Measurements from ENCODE around the gene CEBPE.

The CEBPE gene

GRCh38 chr14:23085458-23085857 lies 33.6 kb downstream of the CEBPE start:
- in situ Hi-C loops (cut with MboI; ENCODE audit: low sequenced_read_pairs), result no loop called here

- in situ Hi-C loops (cut with MboI; ENCODE audit: low sequenced_read_pairs), result no loop called here
Observed at GRCh38 chr14:23080474-23080873, 38.6 kb downstream of the CEBPE start.

- in situ Hi-C loops (cut with MboI; ENCODE audit: low sequenced_read_pairs), result no loop called here
Observed at GRCh38 chr14:23079716-23080115, 39.3 kb downstream of the CEBPE start.

- in situ Hi-C loops (cut with MboI; ENCODE audit: low sequenced_read_pairs), result no loop called here
Observed at GRCh38 chr14:23078692-23079116, 40.4 kb downstream of the CEBPE start.

GRCh38 chr14:23077962-23078361 lies 41.1 kb downstream of the CEBPE start:
- in situ Hi-C loops (cut with MboI; ENCODE audit: low sequenced_read_pairs), result no loop called here

- in situ Hi-C loops (cut with MboI; ENCODE audit: low sequenced_read_pairs), result no loop called here
Observed at GRCh38 chr14:23076785-23077408, 42.2 kb downstream of the CEBPE start.

GRCh38 chr14:23074906-23075305 lies 44.1 kb downstream of the CEBPE start:
- in situ Hi-C loops (cut with MboI; ENCODE audit: low sequenced_read_pairs), result no loop called here

- in situ Hi-C loops (cut with MboI; ENCODE audit: low sequenced_read_pairs), result no loop called here
Observed at GRCh38 chr14:23071921-23072539, 47.0 kb downstream of the CEBPE start.

- in situ Hi-C loops (cut with MboI; ENCODE audit: low sequenced_read_pairs), result no loop called here
Observed at GRCh38 chr14:23071244-23071920, 47.7 kb downstream of the CEBPE start.

- in situ Hi-C loops (cut with MboI; ENCODE audit: low sequenced_read_pairs), result no loop called here
Observed at GRCh38 chr14:23070262-23071129, 48.6 kb downstream of the CEBPE start.

GRCh38 chr14:23069413-23069806 lies 49.6 kb downstream of the CEBPE start:
- in situ Hi-C loops (cut with MboI; ENCODE audit: low sequenced_read_pairs), result loop anchor here (5.0 kb wide), 1 partner anchor 38 kb away; no protein-coding TSS in a partner anchor

GRCh38 chr14:23068789-23069412 lies 50.2 kb downstream of the CEBPE start:
- in situ Hi-C loops (cut with MboI; ENCODE audit: low sequenced_read_pairs), result loop anchor here (5.0 kb wide), 1 partner anchor 38 kb away; no protein-coding TSS in a partner anchor

- in situ Hi-C loops (cut with MboI; ENCODE audit: low sequenced_read_pairs), result loop anchor here (5.0 kb wide), 1 partner anchor 39 kb away; no protein-coding TSS in a partner anchor
Observed at GRCh38 chr14:23067847-23068788, 50.9 kb downstream of the CEBPE start.
